Pancreas (tissue), 10 donors: ENCODE measurements around the gene ICAM4. TPM values are rescaled to one million over a fixed set of nuclear protein-coding genes. Genes with fewer than 3 reads are reported as not detected.
"Not testable (repeated sequence)": the region's sequence is repeated elsewhere in the genome, so short reads cannot be mapped to it uniquely, and the experiment has no call there.

Experiments used
- ATAC-seq, 4 donors: fragments of 200-7000 bp; cut with Tn5 transposase; one replicate each; pipeline versions ENCODE4 v1.8.0 to v1.9.1; 2020; ENCODE audit warnings: mild to moderate bottlenecking in 4 of 4, moderate library complexity in 4 of 4
- DNase-seq, 6 donors: peaks; one replicate each; pipeline ENCODE4 v3.0.0-alpha.2; 2020
- FAIRE-seq: peaks from 2 replicates; lab custom pipeline; 2012; peaks lifted over from hg19 to GRCh38; lab: Jason Lieb, UNC
- H3K27ac ChIP-seq, 4 donors: fragments of 200-600 bp; sonication (generic); 1 replicate in 3 of 4; 2 replicates in 1 of 4; pipeline versions ENCODE4 v1.5.0 to v1.8.0; 2020
- H3K27me3 ChIP-seq, 4 donors: fragments of 200-600 bp; one replicate each; pipeline ENCODE4 v1.8.0; 2021
- H3K36me3 ChIP-seq, 3 donors: fragments of 200-600 bp; sonication (generic) in 1 of 3; one replicate each; pipeline versions ENCODE4 v1.5.0 to v1.8.0; 2020 to 2021
- H3K4me1 ChIP-seq, 3 donors: fragments of 200-600 bp; one replicate each; pipeline ENCODE4 v1.8.0; 2021
- H3K4me3 ChIP-seq, 4 donors: fragments of 200-600 bp; sonication (generic) in 2 of 4; one replicate each; pipeline versions ENCODE4 v1.5.0 to v1.8.0; 2020 to 2021
- H3K9me3 ChIP-seq, 4 donors: fragments of 200-600 bp; one replicate each; pipeline ENCODE4 v1.8.0; 2021
- WGBS, 2 donors: extraction: QIAGEN DNeasy Blood & Tissue Kit; methylation state at CpG; one replicate each; pipeline ENCODE4 v1.1.7; 2013; 5-methylcytosine and 5-hydroxymethylcytosine counted together
- intact Hi-C, 3 donors: fragments of 100-400 bp; cut with DNase I; formaldehyde crosslinking; loops; one replicate each; pipeline versions ENCODE4 v1.11.1 to v1.14.2; 2022
- polyA plus RNA-seq, 2 donors: library from polyadenylated mRNA; stranded (reverse); fragments of 200-250 nt; gene quantifications; one replicate each; pipeline ENCODE4 v1.2.3, GENCODE V29; 2013
- total RNA-seq, 6 donors: library from RNA; stranded (reverse); fragmentation: NEBNext Ultra II Directional in 4 of 6; extraction: Animal tissue kit (Norgen Biotek cat#: 25700) in 4 of 6; gene quantifications; one replicate each; pipeline versions ENCODE4 v1.2.1 to v1.2.4, GENCODE V29; 2021 to 2023
- TF ChIP-seq, protein P1 (sequence below), 4 donors: fragments of 200-600 bp; sonication (generic) in 3 of 4; IDR thresholded peaks; one replicate each; pipeline versions ENCODE4 v1.5.0 to v1.8.0; 2021; ENCODE audit warnings: antibody characterized with exemption in 4 of 4
- donor health status: healthy with polysubstance abuse.
- donor health status: DM: no; HTN: no; CAD: no; lungs with moderate emphysema.
- donor health status: DM: no; HTN: no; CAD: no.
- donor health status: control.
- donor health status: control.
- donor health status: Bipolar disorder and iron deficiency.
- donor health status: DM: yes; HTN: yes; CAD: no.
- donor health status: DM: no; HTN: no; CAD: no.
- donor health status: DM: no; HTN: no; CAD: no.
- donor health status: DM: yes; HTN: yes; CAD: no.

ICAM4 gene
- total and polyA plus RNA-seq, 8 donors, result 0.13 to 0.56 (median 0.21) TPM; not detected in 2

GRCh38 chr19:10332965-10333757, 46.4 kb downstream of the ICAM4 start, which contains the start of gene RAVER1:
TSS of gene RAVER1 (minus strand) at chr19:10333529. CDS start at chr19:10333507, 22 bp downstream.
- peak; percentile 97 to 99 (median 98) for DNase-seq
- peak; percentile 43 for FAIRE-seq
- intact Hi-C loops, result no loop called here
- H3K9me3 ChIP-seq, result no peaks in the 10 kb centered on the region
- WGBS, 2 donors, result 0 to 1% methylated on average over 79 to 82 of the region's 82 CpGs
- H3K4me3 ChIP-seq, result peak within 1 kb of the TSS; percentile 48 to 94 (median 80)
- H3K4me1 ChIP-seq, result peaks cover 6 to 9% (median 8%) of the 10 kb centered on the region in 3 donors
- H3K27me3 ChIP-seq, result no peaks in the 10 kb centered on the region
- H3K27ac ChIP-seq, result peak within 1 kb of the TSS; percentile 76 to 83 (median 82)
- peak; percentile 88 to 96 (median 90) for ATAC-seq
- H3K36me3 ChIP-seq, result peaks cover 4 to 14% (median 10%) of the 10 kb centered on the region in 3 donors
- TF ChIP-seq, protein P1, sequence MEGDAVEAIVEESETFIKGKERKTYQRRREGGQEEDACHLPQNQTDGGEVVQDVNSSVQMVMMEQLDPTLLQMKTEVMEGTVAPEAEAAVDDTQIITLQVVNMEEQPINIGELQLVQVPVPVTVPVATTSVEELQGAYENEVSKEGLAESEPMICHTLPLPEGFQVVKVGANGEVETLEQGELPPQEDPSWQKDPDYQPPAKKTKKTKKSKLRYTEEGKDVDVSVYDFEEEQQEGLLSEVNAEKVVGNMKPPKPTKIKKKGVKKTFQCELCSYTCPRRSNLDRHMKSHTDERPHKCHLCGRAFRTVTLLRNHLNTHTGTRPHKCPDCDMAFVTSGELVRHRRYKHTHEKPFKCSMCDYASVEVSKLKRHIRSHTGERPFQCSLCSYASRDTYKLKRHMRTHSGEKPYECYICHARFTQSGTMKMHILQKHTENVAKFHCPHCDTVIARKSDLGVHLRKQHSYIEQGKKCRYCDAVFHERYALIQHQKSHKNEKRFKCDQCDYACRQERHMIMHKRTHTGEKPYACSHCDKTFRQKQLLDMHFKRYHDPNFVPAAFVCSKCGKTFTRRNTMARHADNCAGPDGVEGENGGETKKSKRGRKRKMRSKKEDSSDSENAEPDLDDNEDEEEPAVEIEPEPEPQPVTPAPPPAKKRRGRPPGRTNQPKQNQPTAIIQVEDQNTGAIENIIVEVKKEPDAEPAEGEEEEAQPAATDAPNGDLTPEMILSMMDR (IDR thresholded peaks at IDR 0.05), result no peak

GRCh38 chr19:10333758-10334587, 47.2 kb downstream of the ICAM4 start:
- peak; percentile 1 to 14 (median 9) for ATAC-seq
- peak overlapping the region; percentile 48 to 94 (median 80) for H3K4me3 ChIP-seq
- H3K27ac ChIP-seq, result peak overlapping the region; percentile 57 to 83 (median 79)
- no peak for FAIRE-seq
- WGBS, 2 donors, result 5 to 6% methylated on average over 44 of the region's 44 CpGs
- no peaks in the 10 kb centered on the region for H3K27me3 ChIP-seq
- H3K36me3 ChIP-seq, result peaks cover 0 to 6% (median 4%) of the 10 kb centered on the region in 3 donors
- DNase-seq, result peak in 2 of 6 donors; percentile 26 to 40
- intact Hi-C loops, result no loop called here
- H3K9me3 ChIP-seq, result no peaks in the 10 kb centered on the region
- TF ChIP-seq, protein P1 (IDR thresholded peaks at IDR 0.05), result no peak
- peaks cover 6 to 9% (median 8%) of the 10 kb centered on the region in 3 donors for H3K4me1 ChIP-seq

GRCh38 chr19:10334588-10335351, 48.0 kb downstream of the ICAM4 start:
- peaks cover 0 to 4% (median under 1%) of the 10 kb centered on the region in 3 donors for H3K36me3 ChIP-seq
- FAIRE-seq (no peak), DNase-seq (peak; percentile 95 to 99 (median 98)), ATAC-seq (peak; percentile 82 to 87 (median 84))
- no peaks in the 10 kb centered on the region for H3K9me3 ChIP-seq
- WGBS, 2 donors, result 7 to 8% methylated on average over 56 to 59 of the region's 59 CpGs
- H3K27me3 ChIP-seq, result no peaks in the 10 kb centered on the region
- H3K4me1 ChIP-seq, result peaks cover 6 to 9% (median 8%) of the 10 kb centered on the region in 3 donors
- peak overlapping the region; percentile 57 to 82 (median 72) for H3K27ac ChIP-seq
- TF ChIP-seq, protein P1 (IDR thresholded peaks at IDR 0.05), result no peak
- intact Hi-C loops, result no loop called here
- peak overlapping the region; percentile 44 to 92 (median 58) for H3K4me3 ChIP-seq

DNA sequence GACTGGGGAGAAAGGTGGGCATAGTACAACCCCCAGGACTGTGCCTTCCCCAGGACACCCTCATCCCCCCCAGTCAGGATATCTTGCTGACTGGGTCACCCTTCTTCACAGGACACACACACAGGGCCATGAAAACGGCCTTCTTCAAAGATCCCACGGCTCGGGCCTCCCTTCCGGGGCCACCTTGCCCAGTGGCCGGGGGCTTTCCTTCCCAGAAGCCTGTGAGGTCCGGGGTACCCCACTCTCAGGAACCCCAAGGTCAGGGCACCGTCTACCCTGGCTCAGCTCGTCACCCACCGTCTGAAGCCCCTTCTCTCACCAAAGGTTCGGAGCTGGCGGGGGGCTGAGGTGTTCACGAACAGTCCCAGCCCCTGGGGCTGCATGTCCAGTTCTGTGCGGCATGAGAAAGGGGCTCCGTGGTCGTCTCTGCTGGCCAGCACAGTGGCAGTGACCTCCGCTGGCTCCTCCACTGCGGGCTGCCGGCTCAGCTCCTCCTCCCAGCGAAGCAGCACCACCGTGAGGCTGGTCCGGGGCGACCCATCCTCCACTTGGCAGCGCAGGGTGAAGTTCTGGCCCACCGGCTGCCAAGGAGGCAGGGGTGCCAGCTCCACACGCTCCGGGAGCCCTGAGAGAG, 48.7 kb downstream of the ICAM4 start:
- TF ChIP-seq, protein P1 (IDR thresholded peaks at IDR 0.05), result no peak
- Histone ChIP-seq H3K4me1 (peaks cover 6 to 9% (median 8%) of the 10 kb centered on the region in 3 donors), H3K27ac (peak overlapping the region in 1 of 4 donors; percentile 67), H3K4me3 (peak overlapping the region in 1 of 4 donors; percentile 92), H3K36me3 (no peaks in the 10 kb centered on the region), H3K9me3 (no peaks in the 10 kb centered on the region), H3K27me3 (no peaks in the 10 kb centered on the region)
- DNase-seq (peak in 1 of 6 donors; percentile 76), FAIRE-seq (no peak), ATAC-seq (no peak)
- 50 to 51% methylated on average over 25 to 26 of the region's 26 CpGs for WGBS, 2 donors
- intact Hi-C loops, result no loop called here

- H3K36me3 ChIP-seq, intact Hi-C loops, ATAC-seq, DNase-seq, FAIRE-seq, H3K4me3 ChIP-seq, H3K9me3 ChIP-seq, H3K27me3 ChIP-seq, H3K4me1 ChIP-seq, H3K27ac ChIP-seq: not testable (repeated sequence)
- WGBS, 2 donors, result 90 to 98% methylated on average over 9 of the region's 9 CpGs
Observed at GRCh38 chr19:10336725-10337124, 50.0 kb downstream of the ICAM4 start.
